Inflammatory macrophage treated with lipopolysaccharide for 1 hour (primary cell): Measurements from ENCODE around the gene PBRM1.

Source experiments
- DNase-seq, 2 donors: peaks; one replicate each; pipeline ENCODE4 v3.0.0-alpha.2; 2020 to 2022

PBRM1 gene

DNA sequence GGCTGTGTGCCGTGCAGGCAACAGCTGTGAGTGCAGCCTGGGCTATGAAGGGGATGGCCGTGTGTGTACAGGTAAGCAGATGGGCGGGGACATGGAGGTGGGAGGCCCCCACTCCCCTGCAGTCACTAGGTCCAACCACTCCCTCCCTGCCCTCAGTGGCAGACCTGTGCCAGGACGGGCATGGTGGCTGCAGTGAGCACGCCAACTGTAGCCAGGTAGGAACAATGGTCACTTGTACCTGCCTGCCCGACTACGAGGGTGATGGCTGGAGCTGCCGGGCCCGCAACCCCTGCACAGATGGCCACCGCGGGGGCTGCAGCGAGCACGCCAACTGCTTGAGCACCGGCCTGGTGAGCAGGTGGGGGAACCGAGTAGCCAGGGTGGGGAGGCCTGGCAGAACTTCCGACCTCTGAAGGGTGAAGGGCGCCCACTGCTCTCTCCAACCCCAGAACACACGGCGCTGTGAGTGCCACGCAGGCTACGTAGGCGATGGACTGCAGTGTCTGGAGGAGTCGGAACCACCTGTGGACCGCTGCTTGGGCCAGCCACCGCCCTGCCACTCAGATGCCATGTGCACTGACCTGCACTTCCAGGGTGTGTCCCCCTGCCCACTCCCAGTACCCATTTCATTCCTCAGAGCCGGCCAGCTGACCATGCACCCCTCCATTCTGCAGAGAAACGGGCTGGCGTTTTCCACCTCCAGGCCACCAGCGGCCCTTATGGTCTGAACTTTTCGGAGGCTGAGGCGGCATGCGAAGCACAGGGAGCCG, 163.6 kb downstream of the PBRM1 start:
- DNase-seq = no peak

DNA sequence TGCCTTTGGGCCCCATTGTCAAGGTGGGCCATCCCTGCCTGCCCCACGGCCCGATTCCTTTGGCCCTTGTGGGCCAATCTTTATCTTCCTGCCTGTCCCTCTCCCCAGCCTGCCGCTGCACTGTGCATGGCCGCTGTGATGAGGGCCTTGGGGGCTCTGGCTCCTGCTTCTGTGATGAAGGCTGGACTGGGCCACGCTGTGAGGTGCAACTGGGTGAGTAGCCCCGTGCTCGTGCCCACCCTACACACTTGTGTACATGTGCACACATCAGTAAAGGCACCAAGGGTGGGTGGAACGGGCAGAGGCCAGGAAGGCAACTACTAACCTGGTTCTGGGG, 164.3 kb downstream of the PBRM1 start:
- no peak for DNase-seq

DNA sequence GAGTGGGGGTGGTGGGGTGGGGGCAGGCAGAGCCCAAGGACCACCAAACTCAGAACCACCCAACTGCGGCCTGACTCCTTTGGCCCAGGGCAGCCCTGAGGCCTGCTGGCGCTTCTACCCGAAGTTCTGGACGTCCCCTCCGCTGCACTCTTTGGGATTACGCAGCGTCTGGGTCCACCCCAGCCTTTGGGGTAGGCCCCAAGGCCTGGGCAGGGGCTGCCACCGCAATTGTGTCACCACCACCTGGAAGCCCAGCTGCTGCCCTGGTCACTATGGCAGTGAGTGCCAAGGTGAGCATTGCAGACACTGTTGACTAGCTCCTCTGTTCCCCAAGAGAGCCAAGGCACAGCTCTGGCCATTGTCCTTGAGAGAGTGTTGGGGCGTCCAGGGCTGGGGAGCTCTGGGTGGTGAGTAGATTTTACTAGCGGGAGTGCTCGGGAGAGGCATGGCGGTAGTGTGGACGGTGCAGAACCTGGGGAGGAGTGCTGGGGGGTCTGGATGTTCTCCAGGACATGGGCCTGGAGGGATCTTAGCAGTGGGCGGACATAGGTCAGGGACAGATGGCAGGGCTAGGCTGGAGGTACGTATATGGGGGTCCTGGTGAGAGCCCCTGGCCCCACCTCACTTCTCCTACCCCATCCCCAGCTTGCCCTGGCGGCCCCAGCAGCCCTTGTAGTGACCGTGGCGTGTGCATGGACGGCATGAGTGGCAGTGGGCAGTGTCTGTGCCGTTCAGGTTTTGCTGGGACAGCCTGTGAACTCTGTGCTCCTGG, 164.8 kb downstream of the PBRM1 start:
- DNase-seq = no peak

- DNase-seq = no peak
Observed at GRCh38 chr3:52520141-52520667, 165.5 kb downstream of the PBRM1 start.

GRCh38 chr3:52519445-52520140, 166.1 kb downstream of the PBRM1 start:
- no peak for DNase-seq

- DNase-seq = no peak
Observed at GRCh38 chr3:52518723-52519444, 166.8 kb downstream of the PBRM1 start.

DNA sequence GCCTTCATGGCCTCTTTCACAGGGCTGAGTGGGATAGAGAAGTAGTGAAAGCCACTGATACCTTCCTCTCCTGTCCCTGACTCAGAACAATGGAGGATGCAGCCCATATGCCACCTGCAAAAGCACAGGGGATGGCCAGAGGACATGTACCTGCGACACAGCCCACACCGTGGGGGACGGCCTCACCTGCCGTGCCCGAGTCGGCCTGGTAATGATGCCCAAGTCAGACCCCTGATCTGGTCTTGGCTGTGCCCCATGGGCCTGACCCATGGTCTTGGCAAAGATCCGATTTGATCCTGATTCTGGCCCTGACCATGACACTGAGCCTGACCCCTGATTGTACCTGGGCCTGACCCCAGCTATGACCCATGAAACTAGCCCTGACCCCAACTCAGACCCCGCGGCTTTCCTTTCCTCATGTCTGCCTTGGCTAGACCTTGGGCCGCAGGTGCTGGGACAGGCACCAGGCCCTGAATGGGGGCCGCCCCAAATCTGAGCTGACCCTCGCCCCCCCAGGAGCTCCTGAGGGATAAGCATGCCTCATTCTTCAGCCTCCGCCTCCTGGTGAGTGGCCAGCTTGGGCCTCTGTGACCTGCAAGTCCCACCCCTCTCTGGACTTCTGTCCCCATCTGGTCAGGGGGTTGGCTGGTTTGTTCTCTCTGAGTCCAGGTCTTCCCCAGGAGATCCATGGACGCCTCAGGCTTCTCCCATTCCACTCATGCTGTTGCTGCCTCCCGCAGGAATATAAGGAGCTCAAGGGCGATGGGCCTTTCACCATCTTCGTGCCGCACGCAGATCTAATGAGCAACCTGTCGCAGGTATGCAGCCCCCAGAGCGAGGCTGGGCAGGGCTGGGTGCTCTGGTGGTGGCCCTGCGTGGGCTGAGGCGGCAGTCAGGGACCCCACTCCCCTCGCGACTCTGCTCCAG, 167.7 kb downstream of the PBRM1 start:
- no peak for DNase-seq

- DNase-seq = no peak
Observed at GRCh38 chr3:52516509-52517195, 169.1 kb downstream of the PBRM1 start.

DNA sequence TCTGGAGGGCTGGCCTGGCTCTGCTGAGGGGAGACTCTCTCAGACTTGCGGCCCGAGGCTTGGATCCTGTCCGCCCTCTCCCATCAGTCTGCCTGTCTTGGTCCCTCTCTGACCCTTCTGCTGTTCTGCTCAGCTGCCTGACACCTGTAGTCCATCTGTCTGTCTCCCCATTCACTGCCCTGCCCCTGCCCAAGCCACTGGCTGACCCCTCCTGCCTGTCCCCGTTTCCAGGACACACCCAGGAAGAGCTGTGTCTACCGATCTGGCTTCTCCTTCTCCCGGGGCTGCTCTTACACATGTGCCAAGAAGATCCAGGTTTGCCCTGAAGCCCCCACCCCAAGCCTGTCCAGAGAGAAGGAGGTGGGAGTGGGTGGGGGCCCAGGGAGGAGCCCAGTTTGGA, 170.5 kb downstream of the PBRM1 start:
- no peak for DNase-seq

- DNase-seq = no peak
Observed at GRCh38 chr3:52514576-52514975, 171.1 kb downstream of the PBRM1 start.

DNA sequence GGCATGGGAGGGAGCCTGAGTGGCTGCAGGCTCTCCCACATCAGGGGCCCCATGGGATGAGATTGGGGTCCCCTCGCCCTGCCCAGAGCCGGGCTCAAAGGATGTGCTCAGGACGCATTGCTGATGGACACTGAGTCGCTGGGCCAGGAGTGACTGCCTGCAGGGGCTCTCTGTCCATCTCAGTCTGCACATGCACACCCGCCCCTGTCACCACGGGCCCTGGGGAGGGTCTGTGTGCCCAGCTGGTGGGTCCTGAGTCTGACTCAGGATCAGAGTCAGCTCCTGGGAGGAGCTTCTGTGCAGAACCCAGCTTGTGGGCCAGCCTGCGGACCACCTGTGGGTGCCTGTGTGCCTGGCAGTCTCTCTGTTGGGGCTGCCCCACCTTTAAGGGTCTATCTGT, 172.4 kb downstream of the PBRM1 start:
- no peak for DNase-seq

DNA sequence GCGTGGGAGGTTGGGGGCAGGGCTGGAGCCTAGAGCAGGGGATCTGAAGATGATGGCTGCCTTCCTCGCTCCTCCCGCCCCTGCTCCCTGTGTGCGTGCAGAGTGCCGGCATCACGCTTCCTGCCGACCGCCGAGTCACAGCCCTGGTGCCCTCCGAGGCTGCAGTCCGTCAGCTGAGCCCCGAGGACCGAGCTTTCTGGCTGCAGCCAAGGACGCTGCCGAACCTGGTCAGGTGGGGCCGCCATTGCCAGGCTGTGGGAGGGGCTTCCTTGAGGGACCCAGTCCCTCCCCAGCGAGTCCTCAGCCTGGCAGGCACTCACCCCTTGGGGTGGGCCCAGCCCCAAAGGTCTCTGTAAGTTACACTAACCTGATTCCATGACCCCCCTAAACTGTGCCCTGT, 173.0 kb downstream of the PBRM1 start:
- no peak for DNase-seq

DNA sequence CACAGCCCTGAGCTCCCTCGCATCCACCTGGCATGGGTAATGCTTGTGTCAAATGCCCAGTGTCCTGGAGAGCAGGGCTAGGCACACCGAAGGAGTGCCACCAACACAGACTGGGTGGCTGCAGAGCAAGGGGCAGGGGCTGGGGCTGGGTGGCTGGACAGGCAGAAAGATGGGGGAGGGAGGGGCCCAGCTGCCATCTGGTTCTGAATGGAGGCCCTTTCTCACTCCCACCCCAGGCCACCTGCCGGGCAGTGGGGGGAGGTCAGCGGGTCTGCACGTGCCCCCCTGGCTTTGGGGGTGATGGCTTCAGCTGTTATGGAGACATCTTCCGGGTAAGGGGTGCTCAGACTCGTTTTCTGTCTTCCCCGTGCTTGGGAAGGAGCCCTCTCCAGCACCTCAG, 173.6 kb downstream of the PBRM1 start:
- no peak for DNase-seq

DNA sequence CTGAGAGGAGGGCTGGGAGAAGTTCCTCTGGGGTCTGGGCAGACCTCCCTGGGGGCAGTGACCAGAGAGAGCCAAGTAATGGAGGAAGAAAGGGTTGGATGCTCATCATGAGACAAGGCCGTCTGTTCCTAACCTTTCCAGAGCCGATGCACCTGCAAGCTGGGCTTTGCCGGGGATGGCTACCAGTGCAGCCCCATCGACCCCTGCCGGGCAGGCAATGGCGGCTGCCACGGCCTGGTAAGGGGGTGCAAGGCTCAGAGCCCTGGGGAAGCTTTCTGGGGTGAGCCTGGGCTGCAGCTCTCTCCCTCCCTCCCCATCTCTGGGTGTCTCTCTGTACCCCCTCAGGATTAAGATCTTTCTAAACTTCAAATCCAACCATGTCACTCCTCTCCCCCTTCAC, 174.2 kb downstream of the PBRM1 start:
- DNase-seq = no peak

DNA sequence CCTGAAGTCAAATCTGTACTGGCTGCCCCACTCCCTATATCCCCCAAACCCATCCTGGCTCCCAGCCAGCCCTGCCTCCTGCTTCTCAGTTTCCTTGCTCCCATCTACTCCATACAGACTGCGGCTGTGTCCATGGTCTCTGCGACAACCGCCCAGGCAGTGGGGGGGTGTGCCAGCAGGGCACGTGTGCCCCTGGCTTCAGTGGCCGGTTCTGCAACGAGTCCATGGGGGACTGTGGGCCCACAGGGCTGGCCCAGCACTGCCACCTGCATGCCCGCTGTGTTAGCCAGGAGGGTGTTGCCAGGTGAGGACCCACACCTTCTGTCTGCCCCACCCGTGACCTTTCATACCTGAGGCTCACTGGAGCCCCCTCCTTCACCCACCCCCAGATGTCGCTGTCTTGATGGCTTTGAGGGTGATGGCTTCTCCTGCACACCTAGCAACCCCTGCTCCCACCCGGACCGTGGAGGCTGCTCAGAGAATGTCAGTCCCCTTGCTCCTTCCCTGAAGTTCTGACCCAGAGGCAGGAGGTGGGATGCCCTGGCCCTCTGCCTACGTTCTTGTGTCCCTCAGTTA, 175.9 kb downstream of the PBRM1 start:
- DNase-seq = no peak

- DNase-seq = no peak
Observed at GRCh38 chr3:52507359-52507758, 178.4 kb downstream of the PBRM1 start.

GRCh38 chr3:52506266-52506966, 179.3 kb downstream of the PBRM1 start:
- DNase-seq = no peak

- no peak for DNase-seq
Observed at GRCh38 chr3:52504977-52505376, 180.7 kb downstream of the PBRM1 start.

DNA sequence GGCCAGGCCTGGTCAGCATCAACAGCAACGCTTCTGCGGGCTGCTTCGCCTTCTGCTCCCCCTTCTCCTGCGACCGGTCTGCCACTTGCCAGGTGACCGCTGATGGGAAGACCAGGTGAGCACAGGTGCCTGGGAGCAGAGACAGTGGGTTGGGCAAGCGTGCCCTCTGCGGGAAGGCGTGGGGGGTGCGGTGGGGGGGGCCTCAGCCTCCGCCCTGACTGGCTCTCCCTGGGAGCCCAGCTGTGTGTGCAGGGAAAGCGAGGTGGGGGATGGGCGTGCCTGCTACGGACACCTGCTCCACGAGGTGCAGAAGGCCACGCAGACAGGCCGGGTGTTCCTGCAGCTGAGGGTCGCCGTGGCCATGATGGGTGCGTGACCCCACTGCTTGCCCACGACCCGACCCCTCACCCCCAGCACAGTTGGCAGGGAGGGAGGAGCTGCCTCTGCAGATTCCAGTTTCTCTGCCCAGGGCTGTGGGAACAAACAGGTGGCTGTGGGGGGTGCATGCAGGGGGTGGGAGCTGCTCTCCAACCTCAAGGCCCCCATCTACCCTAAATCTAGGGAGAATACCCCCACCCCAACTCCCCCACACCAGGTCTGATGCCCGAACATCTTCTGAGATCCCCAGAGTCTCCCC, 181.8 kb downstream of the PBRM1 start:
- DNase-seq = no peak
